ENCODE data around the gene COL17A1. TPM values are rescaled to one million over a fixed set of nuclear protein-coding genes. Genes with fewer than 3 reads are reported as not detected.

Gene COL17A1
- total RNA-seq, 1 experiment from 2014 or later: 3.5 TPM

DNA sequence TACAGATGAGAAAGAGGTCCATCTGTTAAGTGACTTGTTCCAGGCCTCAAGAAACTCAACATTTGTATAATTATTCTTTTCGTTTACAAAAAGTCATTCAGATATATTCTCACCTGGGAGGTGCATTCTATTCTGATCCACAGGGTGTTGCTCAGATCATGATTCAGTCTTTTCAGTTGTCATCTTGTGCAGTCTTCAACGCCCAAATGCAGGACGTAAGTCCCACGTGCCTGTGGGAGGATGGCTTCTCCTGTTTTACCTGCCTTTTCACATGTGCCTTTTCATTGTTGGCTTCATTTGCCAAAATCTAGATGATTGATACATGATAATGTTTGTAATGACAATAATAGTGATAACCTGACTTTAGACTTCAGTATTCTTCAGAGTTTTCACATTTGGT lies 72.2 kb downstream of the COL17A1 start:
- ChIA-PET RAD21 (ENCODE audit: low non-redundant PET in 1 of 2, low total read pairs in 2 of 2, uncharacterized antibody in 2 of 2, unreplicated experiment in 2 of 2) (no interaction called here), POLR2A (interaction anchor here (1.1 kb wide), 1 partner anchor 13 kb away, joined by 3 read pairs; no protein-coding TSS in a partner anchor), CTCF (interaction anchor here (1.0 to 1.6 kb wide), 2 partner anchors 12 to 15 kb away, joined by 4 read pairs; no protein-coding TSS in a partner anchor)
- intact Hi-C loops (cut with micrococcal nuclease): no loop called here
- H2AFZ ChIP-seq (ENCODE audit: low read depth, low read length, poor library complexity, severe bottlenecking): no peak overlapping the region
- H3K36me3 ChIP-seq (ENCODE audit: control insufficient read depth in 1 of 2, insufficient read depth in 2 of 2, low read length in 2 of 2): peaks cover 33 to 35% of the 10 kb centered on the region in 2 experiments
- H3K79me2 ChIP-seq (ENCODE audit: insufficient read depth, low read length): peaks cover 5% of the 10 kb centered on the region; the same call in 1 of the 2 replicates
- no peak overlapping the region for H3K4me3 ChIP-seq (replicated peaks in 1 of 2; ENCODE audit: low read depth in 1 of 2, low read length in 2 of 2)
- ATAC-seq: peak; percentile 49; the same call in 1 of the 2 replicates
- no peak overlapping the region for H3K9ac ChIP-seq (ENCODE audit: low read length)
- TF ChIP-seq CTCF (IDR thresholded peaks at IDR 0.05 in 2 of 3, conservative IDR thresholded peaks at IDR 0.05 in 1 of 3; ENCODE audit: borderline replicate concordance in 1 of 3, insufficient read depth in 1 of 3, low read depth in 2 of 3, low read length in 2 of 3): 0 out of 6 replicates have a peak, but pooled peaks of 1 of the 3 experiments have one; percentile 16
- TF ChIP-seq, protein P1, sequence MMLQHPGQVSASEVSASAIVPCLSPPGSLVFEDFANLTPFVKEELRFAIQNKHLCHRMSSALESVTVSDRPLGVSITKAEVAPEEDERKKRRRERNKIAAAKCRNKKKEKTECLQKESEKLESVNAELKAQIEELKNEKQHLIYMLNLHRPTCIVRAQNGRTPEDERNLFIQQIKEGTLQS (IDR thresholded peaks at IDR 0.05): no peak
- DNase-seq (ENCODE audit: low read depth, low spot score): no peak
- BruUV-seq (replicated peaks): no TSS peak
- no peaks in the 10 kb centered on the region for H3K27me3 ChIP-seq (ENCODE audit: insufficient read depth, low read length)
- no peaks in the 10 kb centered on the region for H3K9me3 ChIP-seq (ENCODE audit: control insufficient read depth in 1 of 2, insufficient read depth in 1 of 2, low read depth in 1 of 2, low read length in 2 of 2)
- H4K20me1 ChIP-seq (ENCODE audit: insufficient read depth): 0 out of 2 replicates have a peak, but pooled peaks cover 5% of the 10 kb centered on the region
- H3K4me1 ChIP-seq (ENCODE audit: control insufficient read depth in 1 of 2, insufficient read depth in 2 of 2, low read length in 2 of 2): peaks cover 7 to 34% of the 10 kb centered on the region in 2 experiments; a peak in 3 of 4 replicates
- H3K27ac ChIP-seq (ENCODE audit: low read depth, low read length): no peak overlapping the region
- no peaks in the 10 kb centered on the region for H3K9me2 ChIP-seq (ENCODE audit: insufficient read depth)
- no peak overlapping the region for H3K4me2 ChIP-seq (ENCODE audit: low read length)

DNA sequence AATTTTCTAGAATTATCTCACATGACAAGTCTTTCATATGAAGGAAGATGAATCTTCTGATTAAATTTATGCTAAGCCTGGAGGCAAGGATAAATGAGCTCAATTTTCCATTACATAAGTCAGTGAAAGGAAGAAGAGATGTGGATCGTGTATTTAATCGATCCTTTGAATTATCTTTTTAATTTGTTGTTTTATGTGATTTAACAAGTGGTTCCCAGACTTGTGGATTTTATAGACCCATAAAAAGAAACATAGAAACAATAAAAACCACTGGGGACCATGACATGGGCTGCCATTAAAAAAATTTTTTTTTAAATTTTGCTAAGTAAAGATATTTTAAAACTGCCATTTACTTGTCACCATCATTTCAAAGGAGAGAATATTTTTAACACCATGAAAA lies 73.8 kb downstream of the COL17A1 start:
- BruUV-seq (replicated peaks): no TSS peak

More for the DNA sequence above, 73.8 kb downstream of the COL17A1 start:
- Histone ChIP-seq H4K20me1 (ENCODE audit: insufficient read depth) (0 out of 2 replicates have a peak, but pooled peaks cover 5% of the 10 kb centered on the region), H3K4me1 (ENCODE audit: control insufficient read depth in 1 of 2, insufficient read depth in 2 of 2, low read length in 2 of 2) (peaks cover 7 to 24% of the 10 kb centered on the region in 2 experiments; a peak in 3 of 4 replicates), H3K4me3 (replicated peaks in 1 of 2; ENCODE audit: low read depth in 1 of 2, low read length in 2 of 2) (no peak overlapping the region), H2AFZ (ENCODE audit: low read depth, low read length, poor library complexity, severe bottlenecking) (no peak overlapping the region), H3K27ac (ENCODE audit: low read depth, low read length) (no peak overlapping the region), H3K4me2 (ENCODE audit: low read length) (no peak overlapping the region), H3K9me3 (ENCODE audit: control insufficient read depth in 1 of 2, insufficient read depth in 1 of 2, low read depth in 1 of 2, low read length in 2 of 2) (no peaks in the 10 kb centered on the region), H3K9me2 (ENCODE audit: insufficient read depth) (no peaks in the 10 kb centered on the region), H3K9ac (ENCODE audit: low read length) (no peak overlapping the region), H3K79me2 (ENCODE audit: insufficient read depth, low read length) (peaks cover 5% of the 10 kb centered on the region; the same call in 1 of the 2 replicates), H3K27me3 (ENCODE audit: insufficient read depth, low read length) (no peaks in the 10 kb centered on the region), H3K36me3 (ENCODE audit: control insufficient read depth in 1 of 2, insufficient read depth in 2 of 2, low read length in 2 of 2) (peaks cover 24 to 34% of the 10 kb centered on the region in 2 experiments)
- DNase-seq (ENCODE audit: low read depth, low spot score) (no peak), ATAC-seq (no peak)
- CTCF ChIA-PET: no interaction called here
- TF ChIP-seq ZBTB33 (IDR thresholded peaks at IDR 0.05; ENCODE audit: extremely low read depth, insufficient replicate concordance, low read length): no peak
- TF ChIP-seq ZFX (IDR thresholded peaks at IDR 0.05): no peak
- no peak for TF ChIP-seq POLR2AphosphoS5 (IDR thresholded peaks at IDR 0.05; ENCODE audit: low read depth, low read length)
- no peak for TF ChIP-seq ZNF274 (IDR thresholded peaks at IDR 0.05; ENCODE audit: low read depth, low read length)
- no peak for TF ChIP-seq SRF (IDR thresholded peaks at IDR 0.05; ENCODE audit: low read depth)
- TF ChIP-seq REST (IDR thresholded peaks at IDR 0.05; ENCODE audit: low read depth): no peak
- TF ChIP-seq EZH2phosphoT487 (IDR thresholded peaks at IDR 0.05; ENCODE audit: borderline replicate concordance): no peak
- RAD21 ChIA-PET (ENCODE audit: low non-redundant PET in 1 of 2, low total read pairs in 2 of 2, uncharacterized antibody in 2 of 2, unreplicated experiment in 2 of 2): no interaction called here
- POLR2A ChIA-PET: no interaction called here
- intact Hi-C loops (cut with micrococcal nuclease): no loop called here
